GM12874 (cell line): ENCODE results near the gene FAM20C.

Experiments
- CTCF ChIP-seq: IDR thresholded peaks from 2 replicates; pipeline ENCODE4 v1.5.1; 2011; ENCODE audit warnings: low read depth, mild to moderate bottlenecking, control low read depth, low read length, moderate library complexity; ENCODE audit not compliant: insufficient read depth

The FAM20C gene

GRCh38 chr7:207418-208129 lies 15.2 kb downstream of the FAM20C start:
- no peak for TF ChIP-seq CTCF

- no peak for TF ChIP-seq CTCF
Measured at GRCh38 chr7:208130-208673, 15.8 kb downstream of the FAM20C start.

- TF ChIP-seq CTCF: no peak
Measured at GRCh38 chr7:208816-209215, 16.4 kb downstream of the FAM20C start.

GRCh38 chr7:209416-209815 lies 17.0 kb downstream of the FAM20C start:
- TF ChIP-seq CTCF: no peak

GRCh38 chr7:209906-210305 lies 17.5 kb downstream of the FAM20C start:
- no peak for TF ChIP-seq CTCF

GRCh38 chr7:210401-210925 lies 18.1 kb downstream of the FAM20C start:
- no peak for TF ChIP-seq CTCF

- TF ChIP-seq CTCF: no peak
Measured at GRCh38 chr7:211033-211714, 18.8 kb downstream of the FAM20C start.
